H9 (cell line): Measurements from ENCODE around the gene PRAMEF12. TPM values are rescaled to one million over a fixed set of nuclear protein-coding genes. Genes with fewer than 3 reads are reported as not detected.

Experiments used
- DNase-seq: peaks from one replicate; pipeline ENCODE4 v3.0.0-alpha.2; 2017
- H2AFZ ChIP-seq: one replicate; pipeline ENCODE4 v1.6.1; 2013; ENCODE audit warnings: mild to moderate bottlenecking, low read length, control low read depth, moderate library complexity
- H2AK5ac ChIP-seq: 2 replicates; pipeline ENCODE4 v1.6.1; 2013; ENCODE audit warnings: low read length, control low read depth, mixed read lengths; ENCODE audit not compliant: insufficient read length
- H2BK120ac ChIP-seq: one replicate; pipeline ENCODE4 v1.6.1; 2013; ENCODE audit warnings: low read depth, mild to moderate bottlenecking, low read length, control low read depth, inconsistent platforms; ENCODE audit not compliant: poor library complexity, severe bottlenecking
- H2BK12ac ChIP-seq: 2 replicates; pipeline ENCODE4 v1.6.1; 2013; ENCODE audit warnings: low read length, control low read depth, mixed read lengths, low read depth; ENCODE audit not compliant: insufficient read length
- H2BK15ac ChIP-seq: 2 replicates; pipeline ENCODE4 v1.6.1; 2013; ENCODE audit warnings: low read depth, low read length, control low read depth
- H2BK20ac ChIP-seq: one replicate; pipeline ENCODE4 v1.6.1; 2013; ENCODE audit warnings: low read depth, mild to moderate bottlenecking, low read length, control low read depth, inconsistent platforms; ENCODE audit not compliant: poor library complexity, severe bottlenecking
- H2BK5ac ChIP-seq: 2 replicates; pipeline ENCODE4 v1.6.1; 2013; ENCODE audit warnings: low read length, control low read depth, mixed read lengths; ENCODE audit not compliant: insufficient read length
- H3K14ac ChIP-seq: 2 replicates; pipeline ENCODE4 v1.6.1; 2013; ENCODE audit warnings: low read length, control low read depth; ENCODE audit not compliant: insufficient read depth
- H3K18ac ChIP-seq: 2 replicates; pipeline ENCODE4 v1.6.1; 2013; ENCODE audit warnings: low read depth, mild to moderate bottlenecking, mixed read lengths, low read length, control low read depth; ENCODE audit not compliant: insufficient read length
- H3K23ac ChIP-seq: 2 replicates; pipeline ENCODE4 v1.6.1; 2013; ENCODE audit warnings: low read length, control low read depth, mixed read lengths, low read depth; ENCODE audit not compliant: insufficient read length
- H3K23me2 ChIP-seq: 2 replicates; pipeline ENCODE4 v1.6.1; 2013; ENCODE audit warnings: low read depth, mild to moderate bottlenecking, mixed read lengths, low read length, control low read depth; ENCODE audit not compliant: insufficient read length, poor library complexity, severe bottlenecking
- H3K27ac ChIP-seq: 2 replicates; pipeline ENCODE4 v1.5.1; 2013; ENCODE audit warnings: low read length, control low read depth, mixed read lengths, low read depth; ENCODE audit not compliant: insufficient read length
- H3K27me3 ChIP-seq: 2 replicates; pipeline ENCODE4 v1.6.1; 2013; ENCODE audit warnings: low read length, control low read depth, inconsistent platforms; ENCODE audit not compliant: insufficient read depth
- H3K4ac ChIP-seq: 2 replicates; pipeline ENCODE4 v1.6.1; 2013; ENCODE audit warnings: low read depth, mild to moderate bottlenecking, control low read depth, inconsistent platforms, low read length, moderate library complexity
- H3K4me1 ChIP-seq: 2 replicates; pipeline ENCODE4 v1.6.1; 2013; ENCODE audit warnings: low read length, control low read depth, inconsistent platforms; ENCODE audit not compliant: insufficient read depth
- H3K4me2 ChIP-seq: 2 replicates; pipeline ENCODE4 v1.6.1; 2013; ENCODE audit warnings: low read length, control low read depth, mixed read lengths; ENCODE audit not compliant: insufficient read length, insufficient read depth
- H3K56ac ChIP-seq: 2 replicates; pipeline ENCODE4 v1.6.1; 2013; ENCODE audit warnings: low read depth, mild to moderate bottlenecking, mixed read lengths, low read length, control low read depth; ENCODE audit not compliant: insufficient read length
- H3K79me1 ChIP-seq: 2 replicates; pipeline ENCODE4 v1.6.1; 2013; ENCODE audit warnings: low read depth, mild to moderate bottlenecking, moderate library complexity, low read length, control low read depth, inconsistent platforms; ENCODE audit not compliant: insufficient read depth, poor library complexity, severe bottlenecking
- H3K79me2 ChIP-seq: 2 replicates; pipeline ENCODE4 v1.6.1; 2013; ENCODE audit warnings: low read length, control low read depth, inconsistent platforms; ENCODE audit not compliant: insufficient read depth
- H3K9ac ChIP-seq: 2 replicates; pipeline ENCODE4 v1.6.1; 2013; ENCODE audit warnings: low read length, control low read depth, mixed read lengths; ENCODE audit not compliant: insufficient read length; ENCODE audit errors: extremely low read depth
- H3K9me3 ChIP-seq: one replicate; pipeline ENCODE4 v1.6.1; 2013; ENCODE audit warnings: low read depth, low read length, inconsistent platforms; ENCODE audit not compliant: control insufficient read depth
- H3T11ph ChIP-seq: one replicate; pipeline ENCODE4 v1.6.1; 2013; ENCODE audit warnings: mild to moderate bottlenecking, low read length, control low read depth, inconsistent platforms
- H4K20me1 ChIP-seq: one replicate; pipeline ENCODE4 v1.6.1; 2013; ENCODE audit not compliant: control insufficient read depth, insufficient read length, insufficient read depth
- H4K5ac ChIP-seq: 2 replicates; pipeline ENCODE4 v1.6.1; 2013; ENCODE audit warnings: low read depth, mild to moderate bottlenecking, mixed read lengths, low read length, control low read depth; ENCODE audit not compliant: insufficient read length
- H4K8ac ChIP-seq: replicated peaks from 2 replicates; pipeline ENCODE4 v1.6.1; 2013; ENCODE audit warnings: low read length, control low read depth, mixed read lengths, low read depth; ENCODE audit not compliant: insufficient read length
- H4K91ac ChIP-seq: 2 replicates; pipeline ENCODE4 v1.6.1; 2013; ENCODE audit warnings: low read depth, mild to moderate bottlenecking, moderate library complexity, mixed read lengths, low read length, control low read depth; ENCODE audit not compliant: insufficient read length
- H3K27ac Mint-ChIP-seq, 3 experiments: 2 replicates in 2 of 3; 3 replicates in 1 of 3; pipeline ENCODE4 v1.8.0; 2020 to 2021; ENCODE audit warnings: mixed read lengths in 3 of 3, mild to moderate bottlenecking in 1 of 3, moderate library complexity in 1 of 3
- H3K27me3 Mint-ChIP-seq: 2 replicates; pipeline ENCODE4 v1.8.0; 2021; ENCODE audit warnings: low read depth, mild to moderate bottlenecking, moderate library complexity, mixed read lengths
- H3K36me3 Mint-ChIP-seq, 3 experiments: 2 replicates in 2 of 3; 3 replicates in 1 of 3; pipeline ENCODE4 v1.8.0; 2020 to 2021; ENCODE audit warnings: low read depth in 3 of 3, mixed read lengths in 3 of 3; ENCODE audit not compliant: insufficient read depth in 1 of 3
- H3K4me1 Mint-ChIP-seq, 2 experiments: 2 replicates each; pipeline ENCODE4 v1.8.0; 2020; ENCODE audit warnings: mixed read lengths in 2 of 2
- H3K4me3 Mint-ChIP-seq, 2 experiments: 2 replicates in 1 of 2; 3 replicates in 1 of 2; pipeline ENCODE4 v1.8.0; 2020 to 2021; ENCODE audit warnings: mild to moderate bottlenecking in 2 of 2, mixed read lengths in 2 of 2, moderate library complexity in 1 of 2
- H3K9me3 Mint-ChIP-seq, 2 experiments: 2 replicates in 1 of 2; 3 replicates in 1 of 2; pipeline ENCODE4 v1.8.0; 2020; ENCODE audit warnings: mild to moderate bottlenecking in 2 of 2, mixed read lengths in 2 of 2, moderate library complexity in 1 of 2
- CTCF ChIP-seq: fragments of 200-600 bp; sonication (generic); conservative IDR thresholded peaks from 3 replicates; pipeline ENCODE4 v1.8.0; 2021; ENCODE audit warnings: antibody characterized with exemption, mild to moderate bottlenecking
- WGBS: extraction: QIAGEN DNeasy Blood & Tissue Kit; methylation state at CpG from one replicate; pipeline ENCODE4 v1.1.7; 2013; ENCODE audit warnings: missing lambda C conversion rate, low lambda C conversion rate, mixed read lengths; ENCODE audit not compliant: insufficient read length; ENCODE audit errors: extremely low coverage; 5-methylcytosine and 5-hydroxymethylcytosine counted together
- total RNA-seq: library from RNA; stranded (reverse); gene quantifications from 2 replicates; pipeline ENCODE4 v1.2.1, GENCODE V29; 2021

Gene PRAMEF12
- total RNA-seq, 1 experiment from 2014 or later = not detected

- Histone ChIP-seq H2AFZ (no peak overlapping the region), H3K14ac (no peak overlapping the region), H3K4me1 (no peaks in the 10 kb centered on the region), H2BK12ac (no peak overlapping the region), H2BK5ac (no peak overlapping the region), H3K56ac (no peak overlapping the region), H3K23me2 (no peaks in the 10 kb centered on the region), H2BK15ac (no peak overlapping the region), H4K91ac (no peak overlapping the region), H3K9me3 (no peaks in the 10 kb centered on the region), H4K20me1 (no peaks in the 10 kb centered on the region), H3K27ac (no peak overlapping the region), H3K27me3 (no peaks in the 10 kb centered on the region), H2AK5ac (no peak overlapping the region), H4K5ac (no peak overlapping the region), H3K9ac (no peak overlapping the region), H2BK120ac (no peak overlapping the region), H4K8ac (no peak overlapping the region), H3T11ph (no peak overlapping the region), H3K4me2 (no peak overlapping the region), H3K79me1 (no peaks in the 10 kb centered on the region), H3K18ac (no peak overlapping the region), H2BK20ac (no peak overlapping the region), H3K79me2 (no peaks in the 10 kb centered on the region), H3K23ac (no peak overlapping the region), H3K4ac (no peak overlapping the region)
- WGBS = no CpG with 5 or more reads among the region's 4 CpGs
- no peak for DNase-seq
- H3K9me3 Mint-ChIP-seq = no peaks in the 10 kb centered on the region; a peak in 1 of 5 replicates
- no peak overlapping the region for H3K27ac Mint-ChIP-seq
- no peak for TF ChIP-seq CTCF
- no peak overlapping the region for H3K4me3 Mint-ChIP-seq
- H3K4me1 Mint-ChIP-seq = peaks cover 0 to 3% of the 10 kb centered on the region in 2 experiments; a peak in 1 of 4 replicates
- peaks cover 12% of the 10 kb centered on the region for H3K27me3 Mint-ChIP-seq
- H3K36me3 Mint-ChIP-seq = no peaks in the 10 kb centered on the region
These were observed 10.1 kb upstream of the PRAMEF12 start for GRCh38 chr1:12763479-12763878.
